Astrocyte (in vitro differentiated cells and primary cell): ENCODE results near the gene PEPD. TPM values are rescaled to one million over a fixed set of nuclear protein-coding genes. Genes with fewer than 3 reads are reported as not detected.
A peak's percentile ranks its signal among the peaks of the same experiment; 100 is the strongest.

Source experiments
- DNase-seq: peaks from one replicate; pipeline ENCODE4 v3.0.0-alpha.2; 2010; ENCODE audit warnings: low read depth
- FAIRE-seq: peaks from 2 replicates; lab custom pipeline; 2011; peaks lifted over from hg19 to GRCh38; lab: Jason Lieb, UNC
- H2AFZ ChIP-seq: 2 replicates; pipeline ENCODE4 v1.6.0; 2012; ENCODE audit warnings: low read depth, low read length, inconsistent platforms
- H3K27ac ChIP-seq: 2 replicates; pipeline ENCODE4 v1.5.1; 2011; ENCODE audit warnings: low read depth, low read length, inconsistent platforms
- H3K27me3 ChIP-seq: 2 replicates; pipeline ENCODE4 v1.6.0; 2011; ENCODE audit warnings: low read length, inconsistent platforms; ENCODE audit not compliant: insufficient read depth
- H3K36me3 ChIP-seq: 2 replicates; pipeline ENCODE4 v1.5.1; 2011; ENCODE audit warnings: low read length, inconsistent platforms; ENCODE audit not compliant: insufficient read depth
- H3K4me1 ChIP-seq: 2 replicates; pipeline ENCODE4 v1.5.1; 2011; ENCODE audit warnings: low read length, inconsistent platforms; ENCODE audit not compliant: insufficient read depth
- H3K4me2 ChIP-seq: 2 replicates; pipeline ENCODE4 v1.6.0; 2012; ENCODE audit warnings: low read length, inconsistent platforms
- H3K4me3 ChIP-seq: 2 replicates; pipeline ENCODE4 v1.5.1; 2011; ENCODE audit warnings: low read depth, mild to moderate bottlenecking, low read length, inconsistent platforms; ENCODE audit not compliant: insufficient read depth
- H3K79me2 ChIP-seq: 2 replicates; pipeline ENCODE4 v1.6.0; 2012; ENCODE audit warnings: mild to moderate bottlenecking, low read length, inconsistent platforms; ENCODE audit not compliant: insufficient read depth
- H3K9ac ChIP-seq: 2 replicates; pipeline ENCODE4 v1.6.0; 2012; ENCODE audit warnings: mild to moderate bottlenecking, low read length, inconsistent platforms
- H3K9me3 ChIP-seq: 2 replicates; pipeline ENCODE4 v1.5.1; 2012; ENCODE audit warnings: low read depth, mild to moderate bottlenecking, low read length, inconsistent platforms; ENCODE audit not compliant: insufficient read depth
- H4K20me1 ChIP-seq: 2 replicates; pipeline ENCODE4 v1.6.0; 2012; ENCODE audit warnings: low read length, inconsistent platforms; ENCODE audit not compliant: insufficient read depth
- H3K27ac Mint-ChIP-seq: one replicate; pipeline ENCODE4 v1.8.0; 2021; ENCODE audit warnings: mild to moderate bottlenecking, mixed read lengths; ENCODE audit not compliant: unreplicated experiment
- H3K27me3 Mint-ChIP-seq: one replicate; pipeline ENCODE4 v1.8.0; 2021; ENCODE audit warnings: low read depth, mixed read lengths; ENCODE audit not compliant: unreplicated experiment
- H3K36me3 Mint-ChIP-seq: one replicate; pipeline ENCODE4 v1.8.0; 2021; ENCODE audit warnings: low read depth, mixed read lengths; ENCODE audit not compliant: unreplicated experiment
- H3K4me1 Mint-ChIP-seq: one replicate; pipeline ENCODE4 v1.8.0; 2021; ENCODE audit warnings: low read depth, mixed read lengths; ENCODE audit not compliant: unreplicated experiment
- H3K4me3 Mint-ChIP-seq: one replicate; pipeline ENCODE4 v1.8.0; 2021; ENCODE audit warnings: mild to moderate bottlenecking, moderate library complexity, mixed read lengths; ENCODE audit not compliant: unreplicated experiment
- H3K9me3 Mint-ChIP-seq: one replicate; pipeline ENCODE4 v1.8.0; 2021; ENCODE audit warnings: mild to moderate bottlenecking, mixed read lengths; ENCODE audit not compliant: unreplicated experiment
- CTCF ChIP-seq: IDR thresholded peaks from 2 replicates; pipeline ENCODE4 v1.5.1; 2011; ENCODE audit warnings: low read depth, mild to moderate bottlenecking, inconsistent platforms, low read length, moderate library complexity; ENCODE audit not compliant: insufficient read depth
- EZH2 ChIP-seq: IDR thresholded peaks from 2 replicates; pipeline ENCODE4 v1.6.1; 2012; ENCODE audit warnings: mild to moderate bottlenecking, low read length, inconsistent platforms; ENCODE audit not compliant: insufficient read depth
- total RNA-seq: library from RNA; stranded (reverse); gene quantifications from 2 replicates; pipeline ENCODE4 v1.2.1, GENCODE V29; 2021

The PEPD gene
- total RNA-seq, 1 donor from 2014 or later = 37.9 TPM

- DNase-seq (peak; percentile 68), FAIRE-seq (no peak)
- Histone ChIP-seq H3K27me3 (no peaks in the 10 kb centered on the region), H2AFZ (no peak overlapping the region), H3K9ac (no peak overlapping the region), H3K36me3 (no peaks in the 10 kb centered on the region), H3K9me3 (no peaks in the 10 kb centered on the region), H3K4me1 (peaks cover 41% of the 10 kb centered on the region), H4K20me1 (peaks cover 87% of the 10 kb centered on the region), H3K4me3 (no peak overlapping the region), H3K27ac (no peak overlapping the region), H3K4me2 (peak overlapping the region; percentile 46), H3K79me2 (no peaks in the 10 kb centered on the region)
- Mint-ChIP-seq H3K36me3 (peaks cover 2% of the 10 kb centered on the region), H3K4me1 (peaks cover 9% of the 10 kb centered on the region), H3K27me3 (peaks cover 2% of the 10 kb centered on the region), H3K27ac (no peak overlapping the region), H3K9me3 (no peaks in the 10 kb centered on the region), H3K4me3 (no peak overlapping the region)
- TF ChIP-seq EZH2 (no peak), CTCF (no peak)
These were observed 127.4 kb downstream of the PEPD start for GRCh38 chr19:33394006-33394722.

- FAIRE-seq (no peak), DNase-seq (no peak)
- Histone ChIP-seq H3K4me3 (no peak overlapping the region), H4K20me1 (peaks cover 85% of the 10 kb centered on the region), H3K36me3 (no peaks in the 10 kb centered on the region), H3K9me3 (no peaks in the 10 kb centered on the region), H3K79me2 (no peaks in the 10 kb centered on the region), H3K4me1 (peaks cover 41% of the 10 kb centered on the region), H3K27me3 (no peaks in the 10 kb centered on the region), H3K9ac (no peak overlapping the region), H2AFZ (no peak overlapping the region), H3K4me2 (peak overlapping the region; percentile 46), H3K27ac (no peak overlapping the region)
- TF ChIP-seq CTCF (no peak), EZH2 (no peak)
- Mint-ChIP-seq H3K36me3 (peaks cover 2% of the 10 kb centered on the region), H3K4me1 (peaks cover 9% of the 10 kb centered on the region), H3K9me3 (no peaks in the 10 kb centered on the region), H3K4me3 (no peak overlapping the region), H3K27ac (no peak overlapping the region), H3K27me3 (peaks cover 2% of the 10 kb centered on the region)
These were observed 128.1 kb downstream of the PEPD start for GRCh38 chr19:33393286-33394005.
